HAP-1 (cell line): ENCODE results near the gene RPS6KB2.

Experiments used
- DNase-seq, 2 experiments: peaks; one replicate each; pipeline ENCODE4 v3.0.0-alpha.2; 2016 to 2020; ENCODE audit warnings: low spot score in 2 of 2
- H3K27me3 ChIP-seq: fragments of 250-450 bp; sonication (Bioruptor Pico); 2 replicates; pipeline ENCODE4 v1.5.1; 2020; ENCODE audit warnings: low read depth, mild to moderate bottlenecking, moderate library complexity
- H3K36me3 ChIP-seq: fragments of 250-450 bp; sonication (Bioruptor Pico); replicated peaks from 2 replicates; pipeline ENCODE4 v1.5.1; 2020; ENCODE audit warnings: mild to moderate bottlenecking
- H3K4me1 ChIP-seq: fragments of 250-450 bp; sonication (Bioruptor Pico); 2 replicates; pipeline ENCODE4 v1.5.1; 2020; ENCODE audit warnings: mild to moderate bottlenecking
- H3K4me3 ChIP-seq: fragments of 250-450 bp; sonication (Bioruptor Pico); 2 replicates; pipeline ENCODE4 v1.5.1; 2020; ENCODE audit warnings: mild to moderate bottlenecking, moderate library complexity
- H3K9me3 ChIP-seq: fragments of 250-450 bp; sonication (Bioruptor Pico); 2 replicates; pipeline ENCODE4 v1.5.1; 2020; ENCODE audit warnings: mild to moderate bottlenecking, moderate library complexity
- in situ Hi-C: fragments of 300-500 bp; cut with MboI; formaldehyde crosslinking; loops from 3 replicates; pipeline ENCODE4 v1.14.3; 2020; ENCODE audit warnings: low sequenced_read_pairs, inconsistent platforms, mixed read lengths

The RPS6KB2 gene

GRCh38 chr11:67448220-67448609 is 19.9 kb downstream of the RPS6KB2 start:
- DNase-seq: no peak
- Histone ChIP-seq H3K27me3 (no peaks in the 10 kb centered on the region), H3K36me3 (no peaks in the 10 kb centered on the region), H3K9me3 (no peaks in the 10 kb centered on the region), H3K4me1 (peaks cover 4% of the 10 kb centered on the region; the same call in 1 of the 2 replicates), H3K4me3 (no peak overlapping the region)
- in situ Hi-C loops: no loop called here

GRCh38 chr11:67449116-67449844 is 21.0 kb downstream of the RPS6KB2 start:
- H3K4me1 ChIP-seq: peaks cover 2% of the 10 kb centered on the region; the same call in 1 of the 2 replicates
- DNase-seq: no peak
- H3K4me3 ChIP-seq: no peak overlapping the region
- in situ Hi-C loops: no loop called here
- H3K9me3 ChIP-seq: no peaks in the 10 kb centered on the region
- no peaks in the 10 kb centered on the region for H3K27me3 ChIP-seq
- H3K36me3 ChIP-seq: no peaks in the 10 kb centered on the region

- Histone ChIP-seq H3K4me3 (no peak overlapping the region), H3K9me3 (no peaks in the 10 kb centered on the region), H3K27me3 (no peaks in the 10 kb centered on the region), H3K4me1 (no peaks in the 10 kb centered on the region), H3K36me3 (no peaks in the 10 kb centered on the region)
- no peak for DNase-seq
- in situ Hi-C loops: no loop called here
These were observed 22.7 kb downstream of the RPS6KB2 start for GRCh38 chr11:67450796-67451657.

GRCh38 chr11:67451658-67451976 is 23.3 kb downstream of the RPS6KB2 start:
- no peaks in the 10 kb centered on the region for H3K27me3 ChIP-seq
- no peak for DNase-seq
- H3K4me3 ChIP-seq: no peak overlapping the region
- no peaks in the 10 kb centered on the region for H3K9me3 ChIP-seq
- no peaks in the 10 kb centered on the region for H3K36me3 ChIP-seq
- no peaks in the 10 kb centered on the region for H3K4me1 ChIP-seq
- in situ Hi-C loops: no loop called here

- Histone ChIP-seq H3K9me3 (no peaks in the 10 kb centered on the region), H3K27me3 (no peaks in the 10 kb centered on the region), H3K4me1 (no peaks in the 10 kb centered on the region), H3K36me3 (no peaks in the 10 kb centered on the region), H3K4me3 (no peak within 1 kb of the TSS)
- no peak for DNase-seq
- in situ Hi-C loops: no loop called here
These were observed 24.1 kb downstream of the RPS6KB2 start, which contains the start of gene GPR152 for GRCh38 chr11:67452141-67452952. GPR152 (minus strand) TSS chr11:67452729; CDS start chr11:67452724, 5 bp downstream.

- no peaks in the 10 kb centered on the region for H3K27me3 ChIP-seq
- H3K36me3 ChIP-seq: no peaks in the 10 kb centered on the region
- DNase-seq: no peak
- in situ Hi-C loops: no loop called here
- H3K4me3 ChIP-seq: no peak overlapping the region
- no peaks in the 10 kb centered on the region for H3K9me3 ChIP-seq
- H3K4me1 ChIP-seq: no peaks in the 10 kb centered on the region
These were observed 25.8 kb downstream of the RPS6KB2 start for GRCh38 chr11:67453816-67454732.

- DNase-seq: no peak
- H3K27me3 ChIP-seq: no peaks in the 10 kb centered on the region
- H3K36me3 ChIP-seq: no peaks in the 10 kb centered on the region
- in situ Hi-C loops: no loop called here
- H3K4me3 ChIP-seq: no peak within 1 kb of the TSS
- no peaks in the 10 kb centered on the region for H3K4me1 ChIP-seq
- no peaks in the 10 kb centered on the region for H3K9me3 ChIP-seq
These were observed 26.8 kb downstream of the RPS6KB2 start, which contains the start of gene CABP4 for GRCh38 chr11:67455054-67455453. CABP4 (plus strand) TSS chr11:67455354; CDS start chr11:67455424, 70 bp downstream.

- no peaks in the 10 kb centered on the region for H3K27me3 ChIP-seq
- DNase-seq: no peak
- no peaks in the 10 kb centered on the region for H3K4me1 ChIP-seq
- H3K4me3 ChIP-seq: no peak overlapping the region
- in situ Hi-C loops: no loop called here
- H3K36me3 ChIP-seq: no peaks in the 10 kb centered on the region
- H3K9me3 ChIP-seq: no peaks in the 10 kb centered on the region
These were observed 27.9 kb downstream of the RPS6KB2 start for GRCh38 chr11:67456068-67456705.

GRCh38 chr11:67457453-67457852 is 29.2 kb downstream of the RPS6KB2 start:
- in situ Hi-C loops: no loop called here
- H3K9me3 ChIP-seq: no peaks in the 10 kb centered on the region
- no peaks in the 10 kb centered on the region for H3K4me1 ChIP-seq
- H3K4me3 ChIP-seq: no peak overlapping the region
- no peaks in the 10 kb centered on the region for H3K36me3 ChIP-seq
- no peak for DNase-seq
- H3K27me3 ChIP-seq: no peaks in the 10 kb centered on the region

- in situ Hi-C loops: no loop called here
- H3K36me3 ChIP-seq: no peaks in the 10 kb centered on the region
- H3K4me3 ChIP-seq: no peak overlapping the region
- H3K4me1 ChIP-seq: no peaks in the 10 kb centered on the region
- no peak for DNase-seq
- H3K27me3 ChIP-seq: no peaks in the 10 kb centered on the region
- no peaks in the 10 kb centered on the region for H3K9me3 ChIP-seq
These were observed 30.0 kb downstream of the RPS6KB2 start for GRCh38 chr11:67458266-67458665.

GRCh38 chr11:67463186-67463585 is 34.9 kb downstream of the RPS6KB2 start:
- Histone ChIP-seq H3K36me3 (no peaks in the 10 kb centered on the region), H3K27me3 (no peaks in the 10 kb centered on the region), H3K4me3 (no peak overlapping the region), H3K4me1 (peaks cover 5% of the 10 kb centered on the region), H3K9me3 (no peaks in the 10 kb centered on the region)
- DNase-seq: no peak
- in situ Hi-C loops: no loop called here

- H3K27me3 ChIP-seq: no peaks in the 10 kb centered on the region
- no peaks in the 10 kb centered on the region for H3K9me3 ChIP-seq
- H3K4me1 ChIP-seq: peaks cover 5% of the 10 kb centered on the region
- H3K36me3 ChIP-seq: no peaks in the 10 kb centered on the region
- peak overlapping the region; percentile 66 for H3K4me3 ChIP-seq
- in situ Hi-C loops: no loop called here
- DNase-seq: no peak
These were observed 35.6 kb downstream of the RPS6KB2 start for GRCh38 chr11:67463680-67464410.
